Measurements from ENCODE around the gene PDLIM3. TPM values are rescaled to one million over a fixed set of nuclear protein-coding genes. Genes with fewer than 3 reads are reported as not detected.

Gene PDLIM3
- polyA plus RNA-seq, 1 of the 3 experiments (the other 2 are of a cell fraction): 0.08 TPM

DNA sequence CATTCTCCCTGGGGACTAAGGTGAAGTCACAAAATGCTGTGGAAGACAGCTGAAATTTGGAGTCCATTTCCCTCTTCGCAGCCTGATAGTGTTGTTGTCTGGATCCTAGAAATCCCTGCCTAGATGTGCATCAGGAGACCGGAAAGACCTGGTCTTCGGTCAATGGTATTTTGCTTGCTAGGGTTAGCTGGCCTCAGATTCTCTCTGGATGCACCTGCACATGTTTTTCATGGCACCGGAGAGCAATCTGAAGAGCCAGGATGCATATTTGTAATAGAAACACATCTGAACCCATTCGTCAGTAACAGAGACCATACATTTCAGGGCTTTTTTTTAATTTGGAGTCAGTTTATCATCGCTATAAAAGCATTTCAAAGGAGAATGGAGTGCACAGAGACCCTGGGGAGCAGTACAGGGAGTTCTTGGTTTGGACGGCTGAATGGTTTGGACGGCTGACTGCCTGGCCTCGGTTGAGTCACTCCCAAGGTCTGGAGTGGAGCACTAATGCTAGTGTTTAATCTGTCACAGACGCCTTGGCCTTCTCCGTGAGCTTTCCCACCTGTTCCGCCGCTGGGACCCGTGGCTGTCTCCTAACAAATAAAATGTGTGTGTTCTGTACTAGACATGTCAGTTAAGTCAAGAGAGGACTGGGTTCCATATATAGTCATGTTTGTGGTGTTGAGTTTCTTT lies 7.5 kb upstream of the PDLIM3 start:
- Histone ChIP-seq H3F3A (replicated peaks; ENCODE audit: insufficient read depth) (no peaks in the 10 kb centered on the region), H2AFZ (ENCODE audit: low read depth) (no peak overlapping the region), H3K9me2 (no peaks in the 10 kb centered on the region), H3K9me3 (no peaks in the 10 kb centered on the region), H3K27ac (ENCODE audit: low read depth in 2 of 2, low read length in 1 of 2) (no peak overlapping the region), H3K79me2 (ENCODE audit: insufficient read depth) (no peaks in the 10 kb centered on the region), H3K4me2 (no peak overlapping the region), H3K4me1 (ENCODE audit: control insufficient read depth in 1 of 2, insufficient read depth in 2 of 2, low read depth in 1 of 2, low read length in 1 of 2) (no peaks in the 10 kb centered on the region), H3K9ac (no peak overlapping the region), H3K4me3 (ENCODE audit: low read depth in 2 of 2, low read length in 1 of 2) (no peak overlapping the region), H4K20me1 (ENCODE audit: insufficient read depth) (no peaks in the 10 kb centered on the region), H3K27me3 (ENCODE audit: insufficient read depth) (peaks cover 23% of the 10 kb centered on the region; the same call in 1 of the 2 replicates), H3K36me3 (replicated peaks in 1 of 2; ENCODE audit: control insufficient read depth in 1 of 2, insufficient read depth in 2 of 2, low read length in 1 of 2) (no peaks in the 10 kb centered on the region)
- DNase-seq: no peak
- ChIA-PET CTCF (interaction anchor here (0.6 to 1.2 kb wide), 2 partner anchors 28 to 72 kb away, joined by 3 to 4 read pairs; no protein-coding TSS in a partner anchor), POLR2A (no interaction called here)
- WGBS (ENCODE audit: low lambda C conversion rate): 60% methylated on average over 13 of the region's 14 CpGs
- TF ChIP-seq TAF1 (IDR thresholded peaks at IDR 0.05; ENCODE audit: borderline replicate concordance, low read depth, low read length): no peak
- no peak for TF ChIP-seq TCF12 (IDR thresholded peaks at IDR 0.05)
- TF ChIP-seq YY1 (IDR thresholded peaks at IDR 0.05; ENCODE audit: low read depth): no peak
- no peak for TF ChIP-seq RXRA (IDR thresholded peaks at IDR 0.05; ENCODE audit: borderline replicate concordance, low read depth)
- TF ChIP-seq GABPA (IDR thresholded peaks at IDR 0.05; ENCODE audit: low read depth): no peak
- TF ChIP-seq MEF2A (IDR thresholded peaks at IDR 0.05; ENCODE audit: borderline replicate concordance, low read depth): no peak
- no peak for TF ChIP-seq FOXM1 (IDR thresholded peaks at IDR 0.05; ENCODE audit: low read depth)
- TF ChIP-seq EP300 (IDR thresholded peaks at IDR 0.05; ENCODE audit: borderline replicate concordance in 1 of 2, low read depth in 1 of 2, low read length in 1 of 2): no peak
- TF ChIP-seq, protein P1, sequence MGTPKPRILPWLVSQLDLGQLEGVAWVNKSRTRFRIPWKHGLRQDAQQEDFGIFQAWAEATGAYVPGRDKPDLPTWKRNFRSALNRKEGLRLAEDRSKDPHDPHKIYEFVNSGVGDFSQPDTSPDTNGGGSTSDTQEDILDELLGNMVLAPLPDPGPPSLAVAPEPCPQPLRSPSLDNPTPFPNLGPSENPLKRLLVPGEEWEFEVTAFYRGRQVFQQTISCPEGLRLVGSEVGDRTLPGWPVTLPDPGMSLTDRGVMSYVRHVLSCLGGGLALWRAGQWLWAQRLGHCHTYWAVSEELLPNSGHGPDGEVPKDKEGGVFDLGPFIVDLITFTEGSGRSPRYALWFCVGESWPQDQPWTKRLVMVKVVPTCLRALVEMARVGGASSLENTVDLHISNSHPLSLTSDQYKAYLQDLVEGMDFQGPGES (IDR thresholded peaks at IDR 0.05; ENCODE audit: low read depth, low read length): no peak
- no peak for TF ChIP-seq FOXJ3 (CRISPR knock-in tag; IDR thresholded peaks at IDR 0.05)

- no peak overlapping the region for H3K4me3 ChIP-seq (ENCODE audit: low read depth in 2 of 2, low read length in 1 of 2)
- H3K9me2 ChIP-seq: no peaks in the 10 kb centered on the region
- H3F3A ChIP-seq (replicated peaks; ENCODE audit: insufficient read depth): no peaks in the 10 kb centered on the region
- no peaks in the 10 kb centered on the region for H4K20me1 ChIP-seq (ENCODE audit: insufficient read depth)
- H3K79me2 ChIP-seq (ENCODE audit: insufficient read depth): no peaks in the 10 kb centered on the region
- WGBS (ENCODE audit: low lambda C conversion rate): 59% methylated on average over 10 of the region's 10 CpGs
- DNase-seq: no peak
- no peak overlapping the region for H3K4me2 ChIP-seq
- POLR2A ChIA-PET: no interaction called here
- H3K36me3 ChIP-seq (replicated peaks in 1 of 2; ENCODE audit: control insufficient read depth in 1 of 2, insufficient read depth in 2 of 2, low read length in 1 of 2): no peaks in the 10 kb centered on the region
- peaks cover 25% of the 10 kb centered on the region; the same call in 1 of the 2 replicates for H3K27me3 ChIP-seq (ENCODE audit: insufficient read depth)
- no peak overlapping the region for H3K27ac ChIP-seq (ENCODE audit: low read depth in 2 of 2, low read length in 1 of 2)
- peaks cover 0 to 2% of the 10 kb centered on the region in 2 experiments; a peak in 1 of 4 replicates for H3K4me1 ChIP-seq (ENCODE audit: control insufficient read depth in 1 of 2, insufficient read depth in 2 of 2, low read depth in 1 of 2, low read length in 1 of 2)
- no peak overlapping the region for H2AFZ ChIP-seq (ENCODE audit: low read depth)
- CTCF ChIA-PET: interaction anchor here (0.9 to 1.2 kb wide), 3 partner anchors 16 to 57 kb away, joined by 3 to 4 read pairs (median 3); no protein-coding TSS in a partner anchor
- no peaks in the 10 kb centered on the region for H3K9me3 ChIP-seq
- H3K9ac ChIP-seq: no peak overlapping the region
- TF ChIP-seq YY1 (IDR thresholded peaks at IDR 0.05; ENCODE audit: low read depth) (no peak), SIN3A (IDR thresholded peaks at IDR 0.05; ENCODE audit: borderline replicate concordance, low read depth, low read length) (no peak), RXRA (IDR thresholded peaks at IDR 0.05; ENCODE audit: borderline replicate concordance, low read depth) (no peak), GATA2 (CRISPR knock-in tag; IDR thresholded peaks at IDR 0.05) (no peak), EZH2phosphoT487 (IDR thresholded peaks at IDR 0.05; ENCODE audit: borderline replicate concordance, low read depth) (no peak), TAF1 (IDR thresholded peaks at IDR 0.05; ENCODE audit: borderline replicate concordance, low read depth, low read length) (no peak), JUND (IDR thresholded peaks at IDR 0.05) (no peak), FOXM1 (IDR thresholded peaks at IDR 0.05; ENCODE audit: low read depth) (no peak), USF2 (IDR thresholded peaks at IDR 0.05; ENCODE audit: borderline replicate concordance, low read depth, low read length) (no peak), GABPA (IDR thresholded peaks at IDR 0.05; ENCODE audit: low read depth) (no peak), RCOR1 (IDR thresholded peaks at IDR 0.05; ENCODE audit: low read length) (no peak), MXI1 (IDR thresholded peaks at IDR 0.05; ENCODE audit: low read depth, low read length) (no peak), NRF1 (IDR thresholded peaks at IDR 0.05; ENCODE audit: low read depth, low read length) (no peak)
- TF ChIP-seq, protein P1 (IDR thresholded peaks at IDR 0.05; ENCODE audit: low read depth, low read length): no peak
- TF ChIP-seq, protein P2, sequence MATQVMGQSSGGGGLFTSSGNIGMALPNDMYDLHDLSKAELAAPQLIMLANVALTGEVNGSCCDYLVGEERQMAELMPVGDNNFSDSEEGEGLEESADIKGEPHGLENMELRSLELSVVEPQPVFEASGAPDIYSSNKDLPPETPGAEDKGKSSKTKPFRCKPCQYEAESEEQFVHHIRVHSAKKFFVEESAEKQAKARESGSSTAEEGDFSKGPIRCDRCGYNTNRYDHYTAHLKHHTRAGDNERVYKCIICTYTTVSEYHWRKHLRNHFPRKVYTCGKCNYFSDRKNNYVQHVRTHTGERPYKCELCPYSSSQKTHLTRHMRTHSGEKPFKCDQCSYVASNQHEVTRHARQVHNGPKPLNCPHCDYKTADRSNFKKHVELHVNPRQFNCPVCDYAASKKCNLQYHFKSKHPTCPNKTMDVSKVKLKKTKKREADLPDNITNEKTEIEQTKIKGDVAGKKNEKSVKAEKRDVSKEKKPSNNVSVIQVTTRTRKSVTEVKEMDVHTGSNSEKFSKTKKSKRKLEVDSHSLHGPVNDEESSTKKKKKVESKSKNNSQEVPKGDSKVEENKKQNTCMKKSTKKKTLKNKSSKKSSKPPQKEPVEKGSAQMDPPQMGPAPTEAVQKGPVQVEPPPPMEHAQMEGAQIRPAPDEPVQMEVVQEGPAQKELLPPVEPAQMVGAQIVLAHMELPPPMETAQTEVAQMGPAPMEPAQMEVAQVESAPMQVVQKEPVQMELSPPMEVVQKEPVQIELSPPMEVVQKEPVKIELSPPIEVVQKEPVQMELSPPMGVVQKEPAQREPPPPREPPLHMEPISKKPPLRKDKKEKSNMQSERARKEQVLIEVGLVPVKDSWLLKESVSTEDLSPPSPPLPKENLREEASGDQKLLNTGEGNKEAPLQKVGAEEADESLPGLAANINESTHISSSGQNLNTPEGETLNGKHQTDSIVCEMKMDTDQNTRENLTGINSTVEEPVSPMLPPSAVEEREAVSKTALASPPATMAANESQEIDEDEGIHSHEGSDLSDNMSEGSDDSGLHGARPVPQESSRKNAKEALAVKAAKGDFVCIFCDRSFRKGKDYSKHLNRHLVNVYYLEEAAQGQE (IDR thresholded peaks at IDR 0.05; ENCODE audit: low read depth, low read length): no peak
Observed at GRCh38 chr4:185541251-185541727, 6.0 kb upstream of the PDLIM3 start.
